H9 (cell line): ENCODE results near the gene LRMDA. TPM values are rescaled to one million over a fixed set of nuclear protein-coding genes. Genes with fewer than 3 reads are reported as not detected.

ENCODE experiments used
- DNase-seq: peaks from one replicate; pipeline ENCODE4 v3.0.0-alpha.2; 2017
- H2AFZ ChIP-seq: one replicate; pipeline ENCODE4 v1.6.1; 2013; ENCODE audit warnings: mild to moderate bottlenecking, low read length, control low read depth, moderate library complexity
- H2AK5ac ChIP-seq: 2 replicates; pipeline ENCODE4 v1.6.1; 2013; ENCODE audit warnings: low read length, control low read depth, mixed read lengths; ENCODE audit not compliant: insufficient read length
- H2BK120ac ChIP-seq: one replicate; pipeline ENCODE4 v1.6.1; 2013; ENCODE audit warnings: low read depth, mild to moderate bottlenecking, low read length, control low read depth, inconsistent platforms; ENCODE audit not compliant: poor library complexity, severe bottlenecking
- H2BK12ac ChIP-seq: 2 replicates; pipeline ENCODE4 v1.6.1; 2013; ENCODE audit warnings: low read length, control low read depth, mixed read lengths, low read depth; ENCODE audit not compliant: insufficient read length
- H2BK15ac ChIP-seq: 2 replicates; pipeline ENCODE4 v1.6.1; 2013; ENCODE audit warnings: low read depth, low read length, control low read depth
- H2BK20ac ChIP-seq: one replicate; pipeline ENCODE4 v1.6.1; 2013; ENCODE audit warnings: low read depth, mild to moderate bottlenecking, low read length, control low read depth, inconsistent platforms; ENCODE audit not compliant: poor library complexity, severe bottlenecking
- H2BK5ac ChIP-seq: 2 replicates; pipeline ENCODE4 v1.6.1; 2013; ENCODE audit warnings: low read length, control low read depth, mixed read lengths; ENCODE audit not compliant: insufficient read length
- H3K14ac ChIP-seq: 2 replicates; pipeline ENCODE4 v1.6.1; 2013; ENCODE audit warnings: low read length, control low read depth; ENCODE audit not compliant: insufficient read depth
- H3K18ac ChIP-seq: 2 replicates; pipeline ENCODE4 v1.6.1; 2013; ENCODE audit warnings: low read depth, mild to moderate bottlenecking, mixed read lengths, low read length, control low read depth; ENCODE audit not compliant: insufficient read length
- H3K23ac ChIP-seq: 2 replicates; pipeline ENCODE4 v1.6.1; 2013; ENCODE audit warnings: low read length, control low read depth, mixed read lengths, low read depth; ENCODE audit not compliant: insufficient read length
- H3K23me2 ChIP-seq: 2 replicates; pipeline ENCODE4 v1.6.1; 2013; ENCODE audit warnings: low read depth, mild to moderate bottlenecking, mixed read lengths, low read length, control low read depth; ENCODE audit not compliant: insufficient read length, poor library complexity, severe bottlenecking
- H3K27ac ChIP-seq: 2 replicates; pipeline ENCODE4 v1.5.1; 2013; ENCODE audit warnings: low read length, control low read depth, mixed read lengths, low read depth; ENCODE audit not compliant: insufficient read length
- H3K27me3 ChIP-seq: 2 replicates; pipeline ENCODE4 v1.6.1; 2013; ENCODE audit warnings: low read length, control low read depth, inconsistent platforms; ENCODE audit not compliant: insufficient read depth
- H3K4ac ChIP-seq: 2 replicates; pipeline ENCODE4 v1.6.1; 2013; ENCODE audit warnings: low read depth, mild to moderate bottlenecking, control low read depth, inconsistent platforms, low read length, moderate library complexity
- H3K4me1 ChIP-seq: 2 replicates; pipeline ENCODE4 v1.6.1; 2013; ENCODE audit warnings: low read length, control low read depth, inconsistent platforms; ENCODE audit not compliant: insufficient read depth
- H3K4me2 ChIP-seq: 2 replicates; pipeline ENCODE4 v1.6.1; 2013; ENCODE audit warnings: low read length, control low read depth, mixed read lengths; ENCODE audit not compliant: insufficient read length, insufficient read depth
- H3K56ac ChIP-seq: 2 replicates; pipeline ENCODE4 v1.6.1; 2013; ENCODE audit warnings: low read depth, mild to moderate bottlenecking, mixed read lengths, low read length, control low read depth; ENCODE audit not compliant: insufficient read length
- H3K79me1 ChIP-seq: 2 replicates; pipeline ENCODE4 v1.6.1; 2013; ENCODE audit warnings: low read depth, mild to moderate bottlenecking, moderate library complexity, low read length, control low read depth, inconsistent platforms; ENCODE audit not compliant: insufficient read depth, poor library complexity, severe bottlenecking
- H3K79me2 ChIP-seq: 2 replicates; pipeline ENCODE4 v1.6.1; 2013; ENCODE audit warnings: low read length, control low read depth, inconsistent platforms; ENCODE audit not compliant: insufficient read depth
- H3K9ac ChIP-seq: 2 replicates; pipeline ENCODE4 v1.6.1; 2013; ENCODE audit warnings: low read length, control low read depth, mixed read lengths; ENCODE audit not compliant: insufficient read length; ENCODE audit errors: extremely low read depth
- H3K9me3 ChIP-seq: one replicate; pipeline ENCODE4 v1.6.1; 2013; ENCODE audit warnings: low read depth, low read length, inconsistent platforms; ENCODE audit not compliant: control insufficient read depth
- H3T11ph ChIP-seq: one replicate; pipeline ENCODE4 v1.6.1; 2013; ENCODE audit warnings: mild to moderate bottlenecking, low read length, control low read depth, inconsistent platforms
- H4K20me1 ChIP-seq: one replicate; pipeline ENCODE4 v1.6.1; 2013; ENCODE audit not compliant: control insufficient read depth, insufficient read length, insufficient read depth
- H4K5ac ChIP-seq: 2 replicates; pipeline ENCODE4 v1.6.1; 2013; ENCODE audit warnings: low read depth, mild to moderate bottlenecking, mixed read lengths, low read length, control low read depth; ENCODE audit not compliant: insufficient read length
- H4K8ac ChIP-seq: replicated peaks from 2 replicates; pipeline ENCODE4 v1.6.1; 2013; ENCODE audit warnings: low read length, control low read depth, mixed read lengths, low read depth; ENCODE audit not compliant: insufficient read length
- H4K91ac ChIP-seq: 2 replicates; pipeline ENCODE4 v1.6.1; 2013; ENCODE audit warnings: low read depth, mild to moderate bottlenecking, moderate library complexity, mixed read lengths, low read length, control low read depth; ENCODE audit not compliant: insufficient read length
- H3K27ac Mint-ChIP-seq, 3 experiments: 2 replicates in 2 of 3; 3 replicates in 1 of 3; pipeline ENCODE4 v1.8.0; 2020 to 2021; ENCODE audit warnings: mixed read lengths in 3 of 3, mild to moderate bottlenecking in 1 of 3, moderate library complexity in 1 of 3
- H3K27me3 Mint-ChIP-seq: 2 replicates; pipeline ENCODE4 v1.8.0; 2021; ENCODE audit warnings: low read depth, mild to moderate bottlenecking, moderate library complexity, mixed read lengths
- H3K36me3 Mint-ChIP-seq, 3 experiments: 2 replicates in 2 of 3; 3 replicates in 1 of 3; pipeline ENCODE4 v1.8.0; 2020 to 2021; ENCODE audit warnings: low read depth in 3 of 3, mixed read lengths in 3 of 3; ENCODE audit not compliant: insufficient read depth in 1 of 3
- H3K4me1 Mint-ChIP-seq, 2 experiments: 2 replicates each; pipeline ENCODE4 v1.8.0; 2020; ENCODE audit warnings: mixed read lengths in 2 of 2
- H3K4me3 Mint-ChIP-seq, 2 experiments: 2 replicates in 1 of 2; 3 replicates in 1 of 2; pipeline ENCODE4 v1.8.0; 2020 to 2021; ENCODE audit warnings: mild to moderate bottlenecking in 2 of 2, mixed read lengths in 2 of 2, moderate library complexity in 1 of 2
- H3K9me3 Mint-ChIP-seq, 2 experiments: 2 replicates in 1 of 2; 3 replicates in 1 of 2; pipeline ENCODE4 v1.8.0; 2020; ENCODE audit warnings: mild to moderate bottlenecking in 2 of 2, mixed read lengths in 2 of 2, moderate library complexity in 1 of 2
- WGBS: extraction: QIAGEN DNeasy Blood & Tissue Kit; methylation state at CpG from one replicate; pipeline ENCODE4 v1.1.7; 2013; ENCODE audit warnings: missing lambda C conversion rate, low lambda C conversion rate, mixed read lengths; ENCODE audit not compliant: insufficient read length; ENCODE audit errors: extremely low coverage; 5-methylcytosine and 5-hydroxymethylcytosine counted together
- total RNA-seq: library from RNA; stranded (reverse); gene quantifications from 2 replicates; pipeline ENCODE4 v1.2.1, GENCODE V29; 2021
- TF ChIP-seq, protein P1 (sequence below): fragments of 200-600 bp; sonication (generic); conservative IDR thresholded peaks from 3 replicates; pipeline ENCODE4 v1.8.0; 2021; ENCODE audit warnings: antibody characterized with exemption, mild to moderate bottlenecking

LRMDA gene
- total RNA-seq, 1 experiment from 2014 or later = 1.8 TPM

DNA sequence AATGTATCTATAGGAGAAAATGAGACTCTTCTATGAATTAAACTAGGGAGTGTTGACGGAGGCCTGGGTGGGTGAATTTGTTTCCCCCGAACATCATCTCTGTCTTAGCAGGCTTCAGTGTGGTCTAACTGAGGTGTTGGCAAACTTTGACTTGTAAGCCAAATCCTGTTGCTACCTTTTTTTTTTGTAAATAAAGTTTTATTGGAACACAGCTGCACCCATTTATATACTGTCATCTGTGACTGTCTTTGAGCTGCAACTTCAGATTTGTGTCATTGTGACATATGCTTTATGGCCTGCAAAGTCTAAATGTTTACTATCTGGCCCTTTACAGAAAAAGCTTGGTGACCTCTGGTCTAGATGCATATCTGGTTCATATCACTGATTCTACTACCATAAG, 455.9 kb downstream of the LRMDA start:
- Mint-ChIP-seq H3K27ac (no peak overlapping the region), H3K4me3 (no peak overlapping the region)
- no peaks in the 10 kb centered on the region for H3K79me2 ChIP-seq

More for the DNA sequence above, 455.9 kb downstream of the LRMDA start:
- Histone ChIP-seq H3K79me1 (no peaks in the 10 kb centered on the region), H3K4ac (no peak overlapping the region), H2BK5ac (no peak overlapping the region), H3K27me3 (no peaks in the 10 kb centered on the region), H2BK20ac (no peak overlapping the region), H4K8ac (no peak overlapping the region), H2BK120ac (no peak overlapping the region), H3K9ac (no peak overlapping the region), H3K9me3 (no peaks in the 10 kb centered on the region), H3K18ac (no peak overlapping the region), H3K4me1 (peaks cover 2% of the 10 kb centered on the region; the same call in 1 of the 2 replicates), H4K91ac (no peak overlapping the region), H3K14ac (no peak overlapping the region), H2BK15ac (no peak overlapping the region), H2BK12ac (no peak overlapping the region), H4K20me1 (no peaks in the 10 kb centered on the region), H3K23me2 (no peaks in the 10 kb centered on the region), H2AK5ac (no peak overlapping the region), H4K5ac (no peak overlapping the region), H3K27ac (no peak overlapping the region), H3K4me2 (no peak overlapping the region), H3T11ph (no peak overlapping the region), H3K56ac (no peak overlapping the region), H2AFZ (no peak overlapping the region), H3K23ac (no peak overlapping the region)
- Mint-ChIP-seq H3K4me1 (no peaks in the 10 kb centered on the region), H3K27me3 (no peaks in the 10 kb centered on the region), H3K36me3 (no peaks in the 10 kb centered on the region), H3K9me3 (no peaks in the 10 kb centered on the region)
- DNase-seq = no peak
- TF ChIP-seq, protein P1, sequence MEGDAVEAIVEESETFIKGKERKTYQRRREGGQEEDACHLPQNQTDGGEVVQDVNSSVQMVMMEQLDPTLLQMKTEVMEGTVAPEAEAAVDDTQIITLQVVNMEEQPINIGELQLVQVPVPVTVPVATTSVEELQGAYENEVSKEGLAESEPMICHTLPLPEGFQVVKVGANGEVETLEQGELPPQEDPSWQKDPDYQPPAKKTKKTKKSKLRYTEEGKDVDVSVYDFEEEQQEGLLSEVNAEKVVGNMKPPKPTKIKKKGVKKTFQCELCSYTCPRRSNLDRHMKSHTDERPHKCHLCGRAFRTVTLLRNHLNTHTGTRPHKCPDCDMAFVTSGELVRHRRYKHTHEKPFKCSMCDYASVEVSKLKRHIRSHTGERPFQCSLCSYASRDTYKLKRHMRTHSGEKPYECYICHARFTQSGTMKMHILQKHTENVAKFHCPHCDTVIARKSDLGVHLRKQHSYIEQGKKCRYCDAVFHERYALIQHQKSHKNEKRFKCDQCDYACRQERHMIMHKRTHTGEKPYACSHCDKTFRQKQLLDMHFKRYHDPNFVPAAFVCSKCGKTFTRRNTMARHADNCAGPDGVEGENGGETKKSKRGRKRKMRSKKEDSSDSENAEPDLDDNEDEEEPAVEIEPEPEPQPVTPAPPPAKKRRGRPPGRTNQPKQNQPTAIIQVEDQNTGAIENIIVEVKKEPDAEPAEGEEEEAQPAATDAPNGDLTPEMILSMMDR = no peak
- WGBS = no CpG with 5 or more reads among the region's 2 CpGs
